AG09319 (cell line): ENCODE measurements around the gene TMEM80.

Experiments used
- DNase-seq: peaks from one replicate; pipeline ENCODE4 v3.0.0-alpha.2; 2010; ENCODE audit warnings: low read depth; ENCODE audit errors: extremely low read depth
- CTCF ChIP-seq: IDR thresholded peaks from 2 replicates; pipeline ENCODE4 v1.5.1; 2011; ENCODE audit warnings: low read depth, mild to moderate bottlenecking, inconsistent platforms, low read length, moderate library complexity

TMEM80 gene

GRCh38 chr11:665704-666281 lies 29.8 kb upstream of the TMEM80 start:
- no peak for TF ChIP-seq CTCF
- no peak for DNase-seq

DNA sequence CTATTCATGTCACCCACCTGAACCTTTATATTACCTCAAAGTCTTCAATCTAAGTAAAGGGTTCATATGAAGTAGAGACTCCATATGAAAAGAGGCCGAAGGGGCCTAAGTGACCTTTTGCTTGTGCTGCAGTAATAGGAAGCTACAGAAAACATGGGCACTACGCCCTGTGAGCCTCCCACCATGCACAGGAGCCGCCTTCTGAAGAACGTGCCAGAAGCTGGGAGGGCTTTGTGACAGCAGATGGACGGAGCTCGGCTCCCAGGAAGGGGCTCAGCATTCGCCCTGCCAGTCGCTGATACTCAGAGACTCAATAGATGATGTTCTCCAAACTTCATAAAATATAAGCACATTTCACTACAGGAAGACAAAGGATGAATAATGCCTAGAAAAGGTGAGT lies 21.8 kb upstream of the TMEM80 start:
- DNase-seq, result no peak
- TF ChIP-seq CTCF, result no peak

GRCh38 chr11:674406-674805 lies 21.2 kb upstream of the TMEM80 start:
- DNase-seq, result no peak
- no peak for TF ChIP-seq CTCF

- no peak for TF ChIP-seq CTCF
- no peak for DNase-seq
Observed at GRCh38 chr11:678297-678696, 17.3 kb upstream of the TMEM80 start.

- no peak for TF ChIP-seq CTCF
- no peak for DNase-seq
Observed at GRCh38 chr11:679271-680207, 16.1 kb upstream of the TMEM80 start.

GRCh38 chr11:680476-680875 lies 15.1 kb upstream of the TMEM80 start:
- DNase-seq, result no peak
- no peak for TF ChIP-seq CTCF

DNA sequence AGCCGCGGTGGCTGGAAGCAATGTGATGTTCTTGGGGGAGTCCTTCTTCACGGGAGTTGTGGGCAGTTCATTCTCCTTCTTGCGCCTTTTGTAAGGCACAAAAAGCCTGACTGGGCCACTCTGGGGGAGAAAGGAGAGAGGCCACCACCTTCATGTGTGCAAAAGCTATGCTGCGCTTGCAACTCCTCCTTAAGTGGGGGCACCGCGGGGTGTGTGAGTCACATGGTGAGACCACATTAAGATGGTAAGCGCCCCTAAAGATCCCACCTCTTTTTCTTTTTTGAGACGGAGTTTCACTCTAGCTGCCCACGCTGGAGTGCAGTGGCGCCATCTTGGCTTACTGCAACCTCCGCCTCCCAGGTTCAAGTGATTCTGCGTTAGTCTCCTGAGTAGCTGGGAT lies 14.6 kb upstream of the TMEM80 start:
- DNase-seq, result no peak
- no peak for TF ChIP-seq CTCF
